Head of caudate nucleus (tissue), 42 donors: ENCODE data around the gene GLTP.

Experiments used
- DNase-seq, 42 donors: peaks; one replicate each; pipeline versions ENCODE4 v3.0.0 to v3.0.0-alpha.2; 2020 to 2021; ENCODE audit warnings: mixed read lengths in 7 of 42
- intact Hi-C: fragments of 100-400 bp; cut with DNase I; formaldehyde crosslinking; loops from one replicate; pipeline ENCODE4 v1.15.0; 2022

Gene GLTP

GRCh38 chr12:109813810-109814416 is 66.4 kb downstream of the GLTP start:
- DNase-seq, result no peak
- intact Hi-C loops, result no loop called here

- DNase-seq, result no peak
- intact Hi-C loops, result no loop called here
These were observed 68.7 kb downstream of the GLTP start for GRCh38 chr12:109811624-109811995.

- intact Hi-C loops, result no loop called here
- DNase-seq, result no peak
These were observed 69.3 kb downstream of the GLTP start for GRCh38 chr12:109810954-109811623.

GRCh38 chr12:109808876-109809646 is 71.3 kb downstream of the GLTP start:
- intact Hi-C loops, result loop anchor here (5.0 kb wide), 2 partner anchors 38 to 73 kb away; partner anchors contain the start of gene GLTP
- no peak for DNase-seq

- intact Hi-C loops, result loop anchor here (5.0 kb wide), 2 partner anchors 39 to 74 kb away; partner anchors contain the start of gene GLTP
- DNase-seq, result no peak
These were observed 72.2 kb downstream of the GLTP start for GRCh38 chr12:109807954-109808643.

- intact Hi-C loops, result loop anchor here (5.0 kb wide), 2 partner anchors 42 to 77 kb away; partner anchors contain the start of gene GLTP
- DNase-seq, result peak in 41 of 42 donors; percentile 65 to 93 (median 80)
These were observed 75.2 kb downstream of the GLTP start for GRCh38 chr12:109804820-109805761.

GRCh38 chr12:109803678-109804077 is 76.7 kb downstream of the GLTP start:
- intact Hi-C loops, result no loop called here
- DNase-seq, result no peak

- no peak for DNase-seq
- intact Hi-C loops, result no loop called here
These were observed 77.5 kb downstream of the GLTP start for GRCh38 chr12:109802828-109803227.
